HG03354 (cell line): ENCODE measurements around the gene CBR3.
"Not testable (repeated sequence)": the region's sequence is repeated elsewhere in the genome, so short reads cannot be mapped to it uniquely, and the experiment has no call there.

Experiments used
- ATAC-seq: cut with Tn5 transposase; IDR thresholded peaks from one replicate; pipeline ENCODE4 v1.9.1; 2021; ENCODE audit warnings: mild to moderate bottlenecking; ENCODE audit not compliant: unreplicated experiment, poor library complexity, severe bottlenecking

CBR3 gene

DNA sequence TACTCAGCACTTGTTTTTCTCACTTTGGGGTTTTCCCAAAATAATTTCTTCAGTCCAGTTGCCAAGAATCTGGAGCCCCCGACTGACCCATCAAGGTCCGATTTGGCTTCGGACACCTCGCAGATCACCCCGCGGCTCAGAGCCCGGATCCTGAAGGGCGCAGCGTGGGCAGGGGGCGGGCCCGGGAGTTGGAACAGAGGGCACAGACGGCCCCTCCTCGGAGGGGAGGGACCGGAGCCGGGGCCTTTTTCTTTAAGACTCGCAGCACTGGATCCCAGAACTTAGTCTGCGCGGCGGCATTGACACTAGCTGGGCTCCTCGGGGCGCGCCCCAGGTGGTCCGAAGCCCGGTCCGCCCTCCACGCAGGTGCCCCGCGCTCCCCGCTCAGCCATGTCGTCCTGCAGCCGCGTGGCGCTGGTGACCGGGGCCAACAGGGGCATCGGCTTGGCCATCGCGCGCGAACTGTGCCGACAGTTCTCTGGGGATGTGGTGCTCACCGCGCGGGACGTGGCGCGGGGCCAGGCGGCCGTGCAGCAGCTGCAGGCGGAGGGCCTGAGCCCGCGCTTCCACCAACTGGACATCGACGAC lies at the start of gene CBR3:
Gene CBR3, plus strand, starts transcription at position 277 of the 588 bp plus-strand sequence. Its CDS starts 114 bp downstream, at position 391.
- ATAC-seq = no peak

DNA sequence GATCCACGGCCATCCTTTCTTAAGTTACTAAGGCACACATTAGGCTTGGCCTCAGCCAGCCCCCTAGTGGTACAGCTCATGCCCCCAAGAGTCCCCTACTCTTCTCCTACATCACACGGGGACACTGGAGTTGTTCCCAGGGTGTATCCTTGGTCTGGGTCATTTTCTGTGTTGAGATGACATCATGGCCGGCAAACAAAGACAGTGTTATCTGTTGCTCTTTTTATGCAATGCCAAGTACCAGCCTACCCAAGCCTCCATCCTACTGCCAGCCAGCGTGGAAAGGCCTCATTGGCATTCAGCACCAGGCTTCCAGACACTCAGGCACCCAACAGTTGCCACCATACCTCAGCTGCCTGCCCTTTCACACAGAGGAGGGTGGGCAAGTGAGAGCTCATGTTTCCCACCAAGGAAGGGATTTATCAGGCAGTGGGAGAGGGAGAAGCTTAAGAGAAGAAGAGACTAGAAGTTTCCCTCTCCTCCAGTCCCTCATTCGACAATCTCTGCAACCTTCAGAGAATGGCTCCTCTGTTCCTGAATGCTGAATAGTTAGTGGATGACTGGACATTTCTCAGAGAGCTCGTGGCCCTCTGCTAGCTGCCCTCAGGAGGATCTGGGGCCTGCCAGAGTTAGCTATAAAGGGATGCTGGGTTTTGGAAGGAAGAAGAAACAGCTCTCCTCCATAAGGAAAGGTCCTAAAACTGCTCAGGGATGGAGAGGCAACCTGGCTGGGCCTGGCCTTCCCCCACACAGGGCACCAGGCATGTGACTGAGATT lies 47.3 kb upstream of the CBR3 start:
- no peak for ATAC-seq

DNA sequence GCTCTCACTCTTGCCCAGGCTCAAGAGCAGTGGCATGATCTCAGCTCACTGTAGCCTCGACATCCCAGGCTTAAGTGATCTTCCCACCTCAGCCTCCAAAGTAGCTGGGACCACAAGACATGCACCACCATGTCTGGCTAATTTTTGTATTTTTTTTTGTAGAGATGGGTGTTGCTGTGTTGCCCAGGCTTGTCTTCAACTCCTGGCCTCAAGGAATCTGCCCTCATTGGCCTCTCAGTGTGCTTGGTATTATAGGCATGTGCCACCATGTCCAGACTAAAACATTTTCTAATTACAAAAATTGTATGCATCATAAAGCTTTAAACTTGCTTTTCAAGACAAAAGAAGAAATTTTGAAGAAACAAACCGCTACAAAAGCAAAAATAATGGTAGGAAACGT lies 44.9 kb upstream of the CBR3 start:
- no peak for ATAC-seq

DNA sequence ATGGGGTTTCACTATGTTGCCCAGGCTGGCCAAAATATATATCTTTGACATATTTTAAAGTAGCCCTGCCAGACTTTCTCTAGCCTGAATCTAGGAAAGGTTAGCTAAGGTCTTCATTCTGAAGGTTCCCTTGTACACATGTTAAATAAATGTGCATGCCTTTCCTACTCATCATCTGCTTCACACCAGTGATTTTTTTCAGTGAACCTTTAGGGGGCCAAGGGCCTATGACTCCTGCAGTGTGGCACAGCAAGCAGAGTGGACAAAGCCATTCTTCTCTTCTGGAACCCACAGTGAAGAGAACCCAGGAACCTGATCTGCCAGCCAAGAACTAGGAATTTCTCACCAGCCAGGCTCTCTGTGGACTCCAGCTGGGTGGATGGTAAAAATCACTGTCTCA lies 42.2 kb upstream of the CBR3 start:
- ATAC-seq = no peak

DNA sequence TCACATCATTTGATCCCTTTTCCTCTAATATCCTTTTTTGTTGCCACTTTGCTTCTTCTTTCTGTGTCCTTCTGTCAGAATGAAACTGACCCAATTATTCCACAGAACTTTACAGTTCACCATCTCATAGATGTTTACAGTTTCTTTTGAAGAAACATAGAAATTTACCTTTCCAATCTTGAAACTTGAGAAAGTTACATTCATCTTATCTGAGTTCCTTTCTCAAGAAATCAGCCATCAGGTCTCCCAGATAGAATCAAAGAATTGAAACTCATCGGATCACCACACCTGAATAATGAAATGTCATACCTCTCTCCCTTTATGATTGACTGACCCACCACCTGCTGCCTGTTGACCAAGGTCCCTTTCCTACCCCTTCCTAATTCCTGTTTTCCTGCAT lies 41.4 kb upstream of the CBR3 start:
- ATAC-seq = no peak

DNA sequence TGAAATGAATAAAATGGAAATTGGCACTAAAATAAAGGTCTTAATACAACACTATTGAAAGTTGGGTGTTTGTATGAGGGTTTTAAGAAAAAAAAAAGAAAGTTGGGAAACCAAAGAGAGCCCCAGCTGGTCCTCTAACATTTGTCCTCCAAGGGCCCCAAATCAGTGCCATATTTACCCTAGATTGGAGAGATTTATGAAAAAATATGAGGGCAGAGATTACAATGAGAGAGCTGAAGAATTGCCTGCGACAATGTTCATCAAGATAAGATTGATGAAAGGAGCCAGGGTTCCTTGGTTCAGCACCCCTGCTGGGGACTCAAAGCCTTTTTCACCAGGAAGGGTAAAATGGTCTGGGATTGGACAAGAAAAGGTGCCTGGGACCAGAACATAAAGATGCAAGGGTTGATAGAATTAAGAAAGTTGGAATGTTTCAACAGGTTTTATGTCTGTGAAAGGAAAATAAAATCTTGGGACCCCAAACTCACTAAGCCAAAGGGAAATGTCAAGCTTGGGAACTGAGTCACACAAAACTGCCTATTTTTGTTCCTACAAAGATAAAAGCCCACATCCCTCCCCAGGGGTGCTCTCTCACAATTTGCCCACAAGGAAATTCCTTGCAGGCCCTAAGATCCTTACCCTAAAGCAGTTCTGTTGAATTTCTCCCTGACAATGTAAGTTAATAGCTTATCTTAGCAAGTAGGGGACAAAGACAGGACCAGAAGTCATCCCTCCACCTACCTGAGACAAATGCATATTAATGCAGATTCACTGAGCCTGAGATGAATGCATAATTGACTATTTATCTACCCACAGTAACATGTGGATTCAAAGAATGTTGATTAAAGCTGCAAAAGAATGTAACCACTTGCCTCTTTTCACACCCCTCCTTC lies 38.2 kb upstream of the CBR3 start:
- ATAC-seq = no peak

DNA sequence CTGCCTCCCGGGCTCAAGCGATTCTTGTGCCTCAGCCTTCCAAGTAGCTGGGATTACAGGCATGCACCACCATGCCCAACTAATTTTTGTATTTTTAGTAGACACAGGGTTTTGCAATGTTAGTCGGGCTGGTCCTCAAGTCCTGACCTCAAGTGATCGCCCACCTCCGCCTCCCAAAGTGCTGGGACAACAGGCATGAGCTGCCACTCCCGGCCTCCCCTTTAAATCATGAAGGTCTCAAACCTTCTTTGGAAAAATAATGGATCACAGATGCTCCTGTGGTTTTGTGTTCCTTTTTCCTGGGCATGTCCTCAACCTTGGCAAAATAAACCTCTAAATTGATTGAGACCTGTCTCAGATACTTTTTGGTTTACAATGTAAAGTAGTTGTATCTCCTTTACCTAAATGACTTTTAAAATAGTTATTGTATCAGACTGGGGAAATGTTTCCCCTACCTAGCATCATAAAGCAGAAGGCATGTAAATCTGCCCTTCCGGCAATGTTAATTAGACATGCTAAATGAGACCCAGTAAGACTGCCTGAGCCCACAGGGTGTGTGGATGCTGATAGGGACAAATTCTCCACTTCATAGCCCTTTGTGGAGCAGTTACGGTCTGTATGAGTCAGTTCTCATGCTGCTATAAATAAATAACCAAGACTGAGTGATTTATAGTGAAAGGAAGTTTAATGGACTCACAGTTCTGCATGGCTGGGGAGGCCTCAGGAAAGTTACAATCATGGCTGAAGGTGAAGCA lies 37.3 kb upstream of the CBR3 start:
- peak; percentile 68 for ATAC-seq

DNA sequence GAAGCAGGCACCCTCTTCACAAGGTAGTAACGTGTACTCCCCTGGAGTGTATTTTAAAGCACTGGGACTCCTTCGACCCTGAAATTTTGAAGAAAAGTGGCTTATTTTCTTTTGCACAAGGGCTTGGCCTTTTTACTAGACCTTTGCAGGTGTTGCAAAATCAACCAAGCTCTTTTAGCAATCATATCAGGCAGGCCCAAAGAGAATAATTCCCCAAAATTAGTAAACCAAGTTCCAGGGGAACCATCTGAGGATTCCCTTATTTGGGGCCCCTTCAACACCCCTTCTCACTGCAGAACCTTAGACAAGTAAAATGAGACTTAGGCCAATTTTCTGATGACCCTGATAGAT lies 36.7 kb upstream of the CBR3 start:
- ATAC-seq = no peak

DNA sequence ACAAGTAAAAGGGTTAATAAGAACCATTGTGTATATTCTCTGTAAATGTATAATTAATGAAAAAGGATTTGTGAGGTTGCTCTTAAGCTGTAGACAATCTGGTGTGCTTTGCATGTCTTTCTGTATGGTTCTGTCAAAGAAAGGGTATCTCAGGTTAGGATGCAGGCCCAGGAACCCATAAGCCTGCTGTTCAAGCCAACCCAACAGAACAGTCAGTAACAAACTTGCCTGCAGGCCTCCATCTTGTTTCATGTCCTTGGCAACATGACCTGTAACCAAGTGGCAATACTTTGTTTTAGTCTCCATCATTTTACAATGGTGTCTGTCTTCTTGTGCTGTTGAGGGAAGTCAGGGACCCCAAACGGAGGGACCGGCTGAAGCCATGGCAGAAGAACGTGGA lies 35.9 kb upstream of the CBR3 start:
- ATAC-seq = no peak

DNA sequence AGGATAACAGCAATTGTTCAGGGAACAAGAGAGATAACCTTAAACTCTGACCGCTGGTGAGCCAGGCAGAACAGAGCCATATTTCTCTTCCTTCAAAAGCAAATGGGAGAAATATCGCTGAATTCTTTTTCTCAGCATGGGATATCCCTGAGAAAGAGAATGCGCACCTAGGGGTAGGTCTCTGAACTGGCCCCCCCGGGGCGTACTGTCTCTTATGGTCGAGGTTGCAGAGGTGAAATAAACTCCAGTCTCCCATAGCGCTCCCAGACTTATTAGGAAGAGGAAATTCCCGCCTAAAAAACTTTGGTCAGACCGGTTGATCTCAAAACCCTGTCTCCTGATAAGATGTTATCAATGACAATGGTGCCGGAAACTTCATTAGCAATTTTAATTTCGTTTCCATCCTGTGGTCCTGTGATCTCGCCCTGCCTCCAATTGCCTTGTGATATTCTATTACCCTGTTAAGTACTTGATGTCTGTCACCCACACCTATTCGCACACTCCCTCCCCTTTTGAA lies 35.1 kb upstream of the CBR3 start:
- not testable (repeated sequence) for ATAC-seq

DNA sequence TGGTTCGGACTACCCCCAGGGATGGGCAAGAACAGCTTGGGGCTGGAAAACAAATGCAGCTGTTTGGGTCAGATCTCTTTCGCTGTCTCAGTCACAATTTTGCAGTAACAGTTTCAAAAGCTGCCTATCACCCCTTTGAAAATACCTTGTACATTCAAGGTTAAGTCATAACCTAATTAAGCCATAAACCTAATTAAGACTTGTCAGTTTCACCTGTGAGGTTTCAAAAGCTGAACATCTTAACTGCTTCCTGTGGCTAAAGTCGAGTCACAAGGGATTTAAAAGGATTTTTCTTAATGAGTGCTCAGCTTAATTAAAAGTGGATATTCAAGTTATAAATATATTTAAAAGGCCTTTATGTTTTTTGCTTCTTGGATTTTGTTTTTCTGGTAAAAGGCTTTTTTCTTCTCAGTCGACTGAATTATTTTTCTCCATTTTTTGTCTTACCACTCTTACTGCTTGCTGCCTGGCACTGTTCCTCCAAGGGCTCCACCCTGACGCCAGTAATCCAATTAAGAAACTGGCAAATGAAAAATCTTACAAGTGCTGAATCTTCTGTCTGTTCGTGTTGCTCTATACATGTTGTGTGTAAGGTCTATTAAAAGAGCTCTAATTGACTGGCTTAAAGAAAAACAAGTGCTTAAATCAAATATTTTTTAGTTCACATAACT lies 33.8 kb upstream of the CBR3 start:
- no peak for ATAC-seq

DNA sequence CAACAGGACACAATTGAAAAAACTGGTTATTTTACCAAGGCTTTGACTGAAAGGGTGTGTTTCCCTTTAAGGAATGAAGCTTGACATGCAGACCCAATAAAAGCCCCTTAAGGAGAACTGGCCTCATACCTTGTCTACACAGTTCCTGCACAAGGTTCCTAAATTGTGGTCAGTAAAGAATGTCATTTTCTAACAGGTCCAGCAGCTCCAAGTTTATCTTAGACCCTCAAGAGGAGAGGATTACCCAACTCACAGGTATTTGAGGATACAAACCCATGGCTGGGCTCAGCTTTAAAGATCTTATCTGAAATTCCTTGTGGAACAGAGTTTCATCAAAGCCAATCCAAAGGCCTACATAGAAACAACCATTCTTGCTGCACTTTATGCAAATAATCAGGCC lies 31.4 kb upstream of the CBR3 start:
- ATAC-seq = no peak

DNA sequence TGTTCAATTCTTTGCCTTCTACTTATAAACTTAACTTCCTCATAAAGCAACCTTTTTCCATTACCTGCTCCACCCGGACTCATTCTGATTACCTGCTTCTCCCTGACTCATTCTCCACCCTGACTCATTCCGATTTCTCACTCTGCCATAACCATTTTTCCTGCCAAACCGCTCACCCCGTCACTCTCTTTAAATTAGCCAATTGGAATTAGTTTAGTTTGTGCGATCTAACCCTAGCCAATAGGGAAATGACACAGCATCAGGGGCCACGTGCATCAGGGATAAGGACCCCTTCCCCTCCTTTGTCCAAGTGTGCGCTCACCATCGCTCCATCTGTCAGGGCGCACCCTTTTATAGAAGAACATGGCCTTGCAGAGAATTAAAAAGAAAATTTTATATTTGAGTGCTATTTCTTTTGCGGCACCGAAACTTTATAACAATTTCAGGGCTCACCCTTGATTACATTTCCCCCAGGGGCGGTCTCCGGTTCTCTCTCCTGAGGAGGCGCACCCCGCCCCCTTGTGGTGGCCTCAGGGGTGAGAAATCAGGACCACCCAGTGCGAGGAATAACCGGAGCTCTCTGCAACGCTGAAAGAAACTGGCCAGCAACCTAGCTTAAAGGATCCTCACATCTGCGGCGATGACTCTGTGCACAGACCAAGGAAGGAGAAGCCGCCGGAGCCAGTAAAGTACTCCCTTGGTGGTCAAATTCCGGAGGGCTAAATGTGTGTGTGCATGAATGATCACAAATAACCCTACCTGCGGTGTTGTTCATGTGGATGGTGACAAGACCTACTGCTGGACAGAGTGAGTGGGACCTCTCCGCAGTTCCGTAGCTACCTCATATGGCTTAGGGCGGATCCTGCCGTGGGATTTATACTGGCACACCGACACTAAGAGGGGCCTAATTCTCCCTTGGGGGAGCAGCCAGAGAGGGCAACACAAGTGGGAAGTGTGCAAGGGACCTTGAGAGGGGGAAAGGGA lies 30.3 kb upstream of the CBR3 start:
- ATAC-seq = no peak

DNA sequence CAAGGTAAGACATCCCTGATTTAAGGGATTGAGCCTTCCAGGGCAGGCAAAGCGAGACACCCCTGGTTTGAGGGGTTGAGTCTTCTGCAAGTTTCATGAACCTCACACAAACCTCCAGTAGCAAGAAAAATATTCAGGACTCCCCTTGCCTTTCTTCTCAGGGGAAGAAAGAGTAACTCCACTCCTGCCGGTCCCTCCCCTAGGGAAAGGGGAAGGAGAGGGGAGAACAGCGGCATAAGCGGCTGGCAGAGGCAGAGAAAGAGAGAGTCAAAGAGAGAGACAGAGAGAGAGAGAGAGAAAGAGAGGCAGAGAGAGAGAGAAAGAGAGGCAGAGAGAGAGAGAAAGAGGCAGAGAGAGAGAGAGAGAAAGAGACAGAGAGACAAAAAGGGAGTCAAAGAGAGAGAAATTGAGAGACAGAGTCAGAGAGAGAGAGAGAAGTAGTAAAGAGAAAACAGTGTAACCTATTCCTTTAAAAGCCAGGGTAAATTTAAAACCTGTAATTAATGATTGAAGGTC lies 29.5 kb upstream of the CBR3 start:
- ATAC-seq = no peak

DNA sequence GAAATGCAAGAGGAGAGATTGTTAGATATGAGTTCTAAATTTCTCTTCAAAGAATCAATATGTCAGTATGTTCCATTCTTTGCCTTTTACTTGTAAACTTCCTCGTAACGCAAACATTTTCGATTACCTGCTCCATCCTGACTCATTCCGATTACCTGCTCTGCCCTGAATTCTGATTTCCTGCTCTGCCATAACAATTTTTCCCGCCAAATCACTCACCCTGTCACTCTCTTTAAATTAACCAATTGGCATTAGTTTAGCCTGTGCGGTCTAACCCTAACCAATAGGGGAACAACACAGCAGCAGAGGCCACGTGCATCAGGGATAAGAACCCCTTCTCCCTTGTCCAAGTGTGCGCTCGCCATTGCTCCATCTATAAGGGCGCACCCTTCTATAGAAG lies 25.0 kb upstream of the CBR3 start:
- no peak for ATAC-seq

DNA sequence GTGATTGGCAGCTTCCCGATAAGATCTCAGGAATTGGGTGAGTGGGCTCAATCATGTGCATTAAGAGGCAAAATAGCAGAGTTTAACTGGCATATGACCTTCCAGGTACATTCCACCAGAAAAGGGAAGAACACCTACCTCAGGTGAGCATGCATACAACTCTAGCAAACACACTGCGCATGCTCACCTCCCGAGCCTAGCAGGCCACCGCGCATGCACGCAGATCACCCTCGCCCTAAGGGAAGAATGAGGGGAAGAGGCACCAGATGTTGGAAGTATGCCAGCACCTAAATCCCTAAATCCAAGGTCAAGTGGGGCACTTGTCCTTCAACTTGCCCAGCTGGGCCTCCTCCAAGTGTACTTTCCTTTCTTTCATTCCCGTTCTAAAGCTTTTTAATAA lies 23.6 kb upstream of the CBR3 start:
- ATAC-seq = no peak

DNA sequence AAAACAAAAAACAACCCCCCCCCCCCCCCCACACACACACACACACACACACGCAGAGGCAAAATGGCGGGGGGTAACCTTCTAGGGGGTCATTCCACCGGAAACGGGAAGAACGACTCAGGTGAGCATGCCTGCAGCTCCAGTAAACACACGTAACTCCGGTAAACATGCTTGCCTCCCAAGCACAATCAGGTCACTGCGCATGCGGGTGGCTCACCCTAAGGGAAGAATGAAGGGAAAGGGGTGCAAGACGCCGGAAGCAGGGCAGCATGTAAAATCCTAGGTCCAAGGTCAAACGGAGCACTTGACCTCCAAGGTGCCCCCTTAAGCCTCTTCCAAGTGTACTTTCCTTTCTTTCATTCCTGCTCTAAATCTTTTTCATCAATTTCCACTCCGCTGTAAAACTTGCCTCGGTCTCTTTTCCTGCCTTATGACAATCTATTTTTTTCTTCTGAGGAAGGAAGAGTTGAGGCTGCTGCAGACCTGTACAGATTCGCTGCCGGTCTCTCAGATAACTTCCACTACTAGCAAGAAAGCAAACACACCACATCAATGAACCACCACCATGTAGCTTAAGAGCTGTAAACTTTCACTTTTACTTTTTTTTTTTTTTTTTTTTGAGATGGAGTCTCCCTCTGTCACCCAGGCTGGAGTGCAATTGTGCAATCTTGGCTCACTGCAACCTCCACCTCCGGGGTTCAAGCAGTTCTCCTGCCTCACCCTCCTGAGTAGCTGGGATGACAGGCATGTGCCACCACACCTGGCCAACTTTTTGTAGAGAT lies 21.0 kb upstream of the CBR3 start:
- ATAC-seq = no peak
